Esophagus muscularis mucosa (tissue), 4 donors: ENCODE results near the gene GLRX2.

Experiments used
- CTCF ChIP-seq, 3 experiments: fragments of 200-600 bp in 2 of 3; fragments of 450-650 bp in 1 of 3; sonication (generic) in 2 of 3; IDR thresholded peaks; one replicate each; pipeline ENCODE4 v1.5.1; 2017 to 2019; ENCODE audit warnings: antibody characterized with exemption in 3 of 3, mild to moderate bottlenecking in 2 of 3, moderate library complexity in 1 of 3
- EP300 ChIP-seq: sonication (generic); formaldehyde crosslinking; IDR thresholded peaks from one replicate; pipeline ENCODE4 v1.6.1; 2017; ENCODE audit warnings: antibody characterized with exemption
- POLR2AphosphoS5 ChIP-seq, 2 donors: sonication (generic); formaldehyde crosslinking; IDR thresholded peaks; one replicate each; pipeline ENCODE4 v1.6.1; 2017; ENCODE audit warnings: antibody characterized with exemption in 2 of 2

GRCh38 chr1:193115629-193116227 is 10.5 kb upstream of the GLRX2 start:
- TF ChIP-seq CTCF (IDR thresholded peaks at IDR 0.05) (no peak), EP300 (no peak), POLR2AphosphoS5 (IDR thresholded peaks at IDR 0.05) (peak; percentile 43 to 65)
